ENCODE results near the gene BRS3.

GRCh38 chrX:136528645-136529315 lies 41.0 kb downstream of the BRS3 start:
- TF ChIP-seq, protein P1, sequence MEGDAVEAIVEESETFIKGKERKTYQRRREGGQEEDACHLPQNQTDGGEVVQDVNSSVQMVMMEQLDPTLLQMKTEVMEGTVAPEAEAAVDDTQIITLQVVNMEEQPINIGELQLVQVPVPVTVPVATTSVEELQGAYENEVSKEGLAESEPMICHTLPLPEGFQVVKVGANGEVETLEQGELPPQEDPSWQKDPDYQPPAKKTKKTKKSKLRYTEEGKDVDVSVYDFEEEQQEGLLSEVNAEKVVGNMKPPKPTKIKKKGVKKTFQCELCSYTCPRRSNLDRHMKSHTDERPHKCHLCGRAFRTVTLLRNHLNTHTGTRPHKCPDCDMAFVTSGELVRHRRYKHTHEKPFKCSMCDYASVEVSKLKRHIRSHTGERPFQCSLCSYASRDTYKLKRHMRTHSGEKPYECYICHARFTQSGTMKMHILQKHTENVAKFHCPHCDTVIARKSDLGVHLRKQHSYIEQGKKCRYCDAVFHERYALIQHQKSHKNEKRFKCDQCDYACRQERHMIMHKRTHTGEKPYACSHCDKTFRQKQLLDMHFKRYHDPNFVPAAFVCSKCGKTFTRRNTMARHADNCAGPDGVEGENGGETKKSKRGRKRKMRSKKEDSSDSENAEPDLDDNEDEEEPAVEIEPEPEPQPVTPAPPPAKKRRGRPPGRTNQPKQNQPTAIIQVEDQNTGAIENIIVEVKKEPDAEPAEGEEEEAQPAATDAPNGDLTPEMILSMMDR (IDR thresholded peaks at IDR 0.05; ENCODE audit: poor library complexity, severe bottlenecking): no peak
- TF ChIP-seq EP300 (conservative IDR thresholded peaks at IDR 0.05; ENCODE audit: poor library complexity, severe bottlenecking) (no peak), EZH2 (IDR thresholded peaks at IDR 0.05; ENCODE audit: borderline replicate concordance, insufficient read depth, low read length, poor library complexity, severe bottlenecking) (no peak), POLR2AphosphoS5 (IDR thresholded peaks at IDR 0.05) (no peak), SMC3 (conservative IDR thresholded peaks at IDR 0.05; ENCODE audit: poor library complexity) (no peak), MXI1 (conservative IDR thresholded peaks at IDR 0.05; ENCODE audit: poor library complexity, severe bottlenecking) (no peak), RAD21 (conservative IDR thresholded peaks at IDR 0.05) (no peak)
- TF ChIP-seq, protein P2, sequence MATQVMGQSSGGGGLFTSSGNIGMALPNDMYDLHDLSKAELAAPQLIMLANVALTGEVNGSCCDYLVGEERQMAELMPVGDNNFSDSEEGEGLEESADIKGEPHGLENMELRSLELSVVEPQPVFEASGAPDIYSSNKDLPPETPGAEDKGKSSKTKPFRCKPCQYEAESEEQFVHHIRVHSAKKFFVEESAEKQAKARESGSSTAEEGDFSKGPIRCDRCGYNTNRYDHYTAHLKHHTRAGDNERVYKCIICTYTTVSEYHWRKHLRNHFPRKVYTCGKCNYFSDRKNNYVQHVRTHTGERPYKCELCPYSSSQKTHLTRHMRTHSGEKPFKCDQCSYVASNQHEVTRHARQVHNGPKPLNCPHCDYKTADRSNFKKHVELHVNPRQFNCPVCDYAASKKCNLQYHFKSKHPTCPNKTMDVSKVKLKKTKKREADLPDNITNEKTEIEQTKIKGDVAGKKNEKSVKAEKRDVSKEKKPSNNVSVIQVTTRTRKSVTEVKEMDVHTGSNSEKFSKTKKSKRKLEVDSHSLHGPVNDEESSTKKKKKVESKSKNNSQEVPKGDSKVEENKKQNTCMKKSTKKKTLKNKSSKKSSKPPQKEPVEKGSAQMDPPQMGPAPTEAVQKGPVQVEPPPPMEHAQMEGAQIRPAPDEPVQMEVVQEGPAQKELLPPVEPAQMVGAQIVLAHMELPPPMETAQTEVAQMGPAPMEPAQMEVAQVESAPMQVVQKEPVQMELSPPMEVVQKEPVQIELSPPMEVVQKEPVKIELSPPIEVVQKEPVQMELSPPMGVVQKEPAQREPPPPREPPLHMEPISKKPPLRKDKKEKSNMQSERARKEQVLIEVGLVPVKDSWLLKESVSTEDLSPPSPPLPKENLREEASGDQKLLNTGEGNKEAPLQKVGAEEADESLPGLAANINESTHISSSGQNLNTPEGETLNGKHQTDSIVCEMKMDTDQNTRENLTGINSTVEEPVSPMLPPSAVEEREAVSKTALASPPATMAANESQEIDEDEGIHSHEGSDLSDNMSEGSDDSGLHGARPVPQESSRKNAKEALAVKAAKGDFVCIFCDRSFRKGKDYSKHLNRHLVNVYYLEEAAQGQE (IDR thresholded peaks at IDR 0.05; ENCODE audit: borderline replicate concordance): no peak

All from neural cell (in vitro differentiated cells).